ENCODE results near the gene NFIB.

NFIB gene

GRCh38 chr9:14094491-14094890 lies 219.4 kb downstream of the NFIB start:
- no peak for TF ChIP-seq ZNF274 (IDR thresholded peaks at IDR 0.05; ENCODE audit: low read depth, low read length)
- no peak overlapping the region for H3K4me3 ChIP-seq (ENCODE audit: low read length)

GRCh38 chr9:14092344-14092743 lies 221.6 kb downstream of the NFIB start:
- no peak overlapping the region for H3K4me3 ChIP-seq (ENCODE audit: low read length)
- no peak for TF ChIP-seq ZNF274 (IDR thresholded peaks at IDR 0.05; ENCODE audit: low read depth, low read length)

- no peak for TF ChIP-seq ZNF274 (IDR thresholded peaks at IDR 0.05; ENCODE audit: low read depth, low read length)
- H3K4me3 ChIP-seq (ENCODE audit: low read length): no peak overlapping the region
Observed at GRCh38 chr9:14089051-14089803, 224.7 kb downstream of the NFIB start.

GRCh38 chr9:14087576-14087975 lies 226.4 kb downstream of the NFIB start:
- H3K4me3 ChIP-seq (ENCODE audit: low read length): no peak overlapping the region
- TF ChIP-seq ZNF274 (IDR thresholded peaks at IDR 0.05; ENCODE audit: low read depth, low read length): no peak

- H3K4me3 ChIP-seq (ENCODE audit: low read length): no peak overlapping the region
- TF ChIP-seq ZNF274 (IDR thresholded peaks at IDR 0.05; ENCODE audit: low read depth, low read length): no peak
Observed at GRCh38 chr9:14086495-14086894, 227.4 kb downstream of the NFIB start.

- no peak overlapping the region for H3K4me3 ChIP-seq (ENCODE audit: low read length)
- TF ChIP-seq ZNF274 (IDR thresholded peaks at IDR 0.05; ENCODE audit: low read depth, low read length): no peak
Observed at GRCh38 chr9:14085810-14086209, 228.1 kb downstream of the NFIB start.

GRCh38 chr9:14084867-14085266 lies 229.1 kb downstream of the NFIB start:
- no peak for TF ChIP-seq ZNF274 (IDR thresholded peaks at IDR 0.05; ENCODE audit: low read depth, low read length)
- no peak overlapping the region for H3K4me3 ChIP-seq (ENCODE audit: low read length)

GRCh38 chr9:14083366-14083765 lies 230.6 kb downstream of the NFIB start:
- no peak overlapping the region for H3K4me3 ChIP-seq (ENCODE audit: low read length)
- no peak for TF ChIP-seq ZNF274 (IDR thresholded peaks at IDR 0.05; ENCODE audit: low read depth, low read length)

- no peak for TF ChIP-seq ZNF274 (IDR thresholded peaks at IDR 0.05; ENCODE audit: low read depth, low read length)
- no peak overlapping the region for H3K4me3 ChIP-seq (ENCODE audit: low read length)
Observed at GRCh38 chr9:14082732-14083131, 231.2 kb downstream of the NFIB start.

- H3K4me3 ChIP-seq (ENCODE audit: low read length): no peak overlapping the region
- TF ChIP-seq ZNF274 (IDR thresholded peaks at IDR 0.05; ENCODE audit: low read depth, low read length): no peak
Observed at GRCh38 chr9:14081745-14082144, 232.2 kb downstream of the NFIB start.

GRCh38 chr9:14080959-14081542 lies 232.9 kb downstream of the NFIB start:
- no peak overlapping the region for H3K4me3 ChIP-seq (ENCODE audit: low read length)
- no peak for TF ChIP-seq ZNF274 (IDR thresholded peaks at IDR 0.05; ENCODE audit: low read depth, low read length)

GRCh38 chr9:14079440-14079839 lies 234.5 kb downstream of the NFIB start:
- H3K4me3 ChIP-seq (ENCODE audit: low read length): no peak overlapping the region
- no peak for TF ChIP-seq ZNF274 (IDR thresholded peaks at IDR 0.05; ENCODE audit: low read depth, low read length)

- TF ChIP-seq ZNF274 (IDR thresholded peaks at IDR 0.05; ENCODE audit: low read depth, low read length): no peak
- H3K4me3 ChIP-seq (ENCODE audit: low read length): no peak overlapping the region
Observed at GRCh38 chr9:14077672-14078071, 236.3 kb downstream of the NFIB start.

GRCh38 chr9:14075218-14075617 lies 238.7 kb downstream of the NFIB start:
- TF ChIP-seq ZNF274 (IDR thresholded peaks at IDR 0.05; ENCODE audit: low read depth, low read length): no peak
- no peak overlapping the region for H3K4me3 ChIP-seq (ENCODE audit: low read length)

GRCh38 chr9:14072850-14073249 lies 241.1 kb downstream of the NFIB start:
- no peak for TF ChIP-seq ZNF274 (IDR thresholded peaks at IDR 0.05; ENCODE audit: low read depth, low read length)
- H3K4me3 ChIP-seq (ENCODE audit: low read length): no peak overlapping the region

All from GM08714 (cell line).